ENCODE data around the gene NBEA.

Gene NBEA

GRCh38 chr13:35698911-35699576 is 757.0 kb downstream of the NBEA start:
- no peak for DNase-seq (ENCODE audit: low read depth in 4 of 4, low spot score in 1 of 4)

- no peak for DNase-seq (ENCODE audit: low read depth in 4 of 4, low spot score in 1 of 4)
Observed at GRCh38 chr13:35699825-35700510, 757.9 kb downstream of the NBEA start.

DNA sequence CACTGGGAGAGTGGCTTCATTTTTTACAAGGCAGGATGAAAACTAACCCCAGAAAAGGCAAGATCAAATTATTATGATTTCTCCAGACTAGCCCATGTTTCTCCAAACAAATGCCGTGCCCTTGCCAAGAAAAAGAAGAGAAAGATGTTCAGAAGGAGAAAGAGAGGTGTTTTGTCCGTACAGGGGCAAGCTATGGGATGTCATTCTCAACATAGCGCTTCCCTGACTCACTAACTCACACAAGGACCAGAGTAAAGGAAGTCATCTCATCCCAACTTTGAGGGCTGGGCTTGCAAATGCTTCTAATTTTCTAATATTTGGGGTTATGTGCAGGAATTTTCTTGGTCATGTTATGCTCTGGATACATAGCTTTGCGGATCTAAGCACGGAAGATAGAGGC is 758.6 kb downstream of the NBEA start:
- DNase-seq (ENCODE audit: low read depth in 4 of 4, low spot score in 1 of 4) = no peak

DNA sequence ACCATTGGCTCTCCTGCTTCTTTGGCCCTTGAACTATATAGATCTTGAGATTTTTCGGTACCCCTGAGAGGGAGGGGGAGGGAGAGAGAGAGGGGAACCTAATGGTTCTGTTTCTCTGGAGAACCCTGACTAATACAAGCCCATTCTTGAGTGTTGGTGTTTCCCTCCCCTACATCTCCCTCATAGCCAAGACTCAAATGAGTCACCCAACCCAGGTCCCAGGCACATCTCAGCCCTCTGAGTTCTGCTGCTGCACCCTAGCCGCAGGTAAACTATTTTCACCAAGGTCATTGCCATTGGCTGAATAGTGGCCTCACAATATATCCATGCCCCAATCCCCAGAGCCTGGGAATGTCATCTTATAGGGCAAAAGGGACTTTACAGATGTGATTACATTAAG is 760.2 kb downstream of the NBEA start:
- DNase-seq (ENCODE audit: low read depth in 4 of 4, low spot score in 1 of 4) = no peak

- DNase-seq (ENCODE audit: low read depth in 4 of 4, low spot score in 1 of 4) = no peak
Observed at GRCh38 chr13:35703061-35703460, 761.0 kb downstream of the NBEA start.

DNA sequence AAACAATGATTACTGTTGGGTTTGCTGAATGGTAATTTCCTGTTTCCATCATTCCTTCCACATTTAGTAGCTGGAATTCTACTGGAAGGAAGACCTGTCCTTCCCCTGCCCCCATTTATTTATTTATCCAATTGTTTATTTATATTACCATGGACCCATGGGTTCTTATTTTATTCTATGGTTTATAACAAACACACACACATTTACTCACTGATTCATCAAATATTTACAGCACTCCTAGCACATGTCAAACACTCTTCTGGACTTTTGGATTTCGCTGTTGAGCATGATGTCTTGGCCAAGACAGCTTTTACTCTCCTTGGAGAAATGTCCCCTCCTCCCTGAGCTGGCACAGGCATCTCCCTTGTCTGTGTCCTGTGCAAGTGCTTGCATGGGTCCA is 762.3 kb downstream of the NBEA start:
- DNase-seq (ENCODE audit: low read depth in 4 of 4, low spot score in 1 of 4) = no peak

- no peak for DNase-seq (ENCODE audit: low read depth in 4 of 4, low spot score in 1 of 4)
Observed at GRCh38 chr13:35706281-35706680, 764.2 kb downstream of the NBEA start.

DNA sequence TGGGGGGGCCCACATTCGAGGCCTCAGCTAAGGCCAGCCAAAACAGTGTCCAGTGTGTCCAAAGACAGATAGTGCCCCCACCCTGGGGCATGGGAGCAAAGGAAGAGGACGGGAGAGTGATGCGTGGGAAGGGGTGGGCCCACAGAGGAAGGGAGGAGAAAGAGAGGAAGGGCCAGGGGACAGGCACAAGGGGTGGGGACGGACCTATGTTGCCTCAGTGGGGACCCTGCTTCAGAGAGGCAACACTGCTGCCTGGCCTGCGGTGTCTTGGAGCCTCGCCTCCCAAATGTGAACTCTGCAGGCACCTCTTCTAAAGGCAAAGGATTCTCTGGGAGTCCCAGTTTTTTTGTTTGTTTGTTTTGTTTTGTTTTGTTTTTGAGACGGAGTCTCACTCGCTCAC is 764.7 kb downstream of the NBEA start:
- DNase-seq (ENCODE audit: low read depth in 4 of 4, low spot score in 1 of 4) = no peak

DNA sequence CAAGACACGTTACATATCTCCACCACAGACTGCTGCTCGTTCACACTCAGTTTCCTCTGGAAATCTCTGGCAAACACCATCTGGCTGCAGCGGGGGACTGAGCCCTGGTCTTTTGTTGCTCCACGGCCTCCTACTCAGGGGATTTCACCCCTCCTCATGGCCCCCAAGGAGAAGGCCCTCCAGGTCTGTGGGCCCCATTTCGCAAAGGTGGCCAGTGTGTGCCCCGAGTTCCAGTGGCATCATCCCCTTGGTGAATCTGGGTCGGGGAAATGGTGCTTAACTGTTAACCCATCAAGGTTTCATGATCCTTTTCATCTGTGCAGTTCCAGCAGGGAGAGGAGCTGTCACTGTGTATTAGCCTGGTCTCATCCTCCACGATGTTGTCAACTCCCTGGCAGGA is 769.8 kb downstream of the NBEA start:
- no peak for DNase-seq (ENCODE audit: low read depth in 4 of 4, low spot score in 1 of 4)

- DNase-seq (ENCODE audit: low read depth in 4 of 4, low spot score in 1 of 4) = no peak
Observed at GRCh38 chr13:35712907-35713761, 771.1 kb downstream of the NBEA start.

- no peak for DNase-seq (ENCODE audit: low read depth in 4 of 4, low spot score in 1 of 4)
Observed at GRCh38 chr13:35714121-35714520, 772.1 kb downstream of the NBEA start.

- no peak for DNase-seq (ENCODE audit: low read depth in 4 of 4, low spot score in 1 of 4)
Observed at GRCh38 chr13:35714588-35715377, 772.7 kb downstream of the NBEA start.

DNA sequence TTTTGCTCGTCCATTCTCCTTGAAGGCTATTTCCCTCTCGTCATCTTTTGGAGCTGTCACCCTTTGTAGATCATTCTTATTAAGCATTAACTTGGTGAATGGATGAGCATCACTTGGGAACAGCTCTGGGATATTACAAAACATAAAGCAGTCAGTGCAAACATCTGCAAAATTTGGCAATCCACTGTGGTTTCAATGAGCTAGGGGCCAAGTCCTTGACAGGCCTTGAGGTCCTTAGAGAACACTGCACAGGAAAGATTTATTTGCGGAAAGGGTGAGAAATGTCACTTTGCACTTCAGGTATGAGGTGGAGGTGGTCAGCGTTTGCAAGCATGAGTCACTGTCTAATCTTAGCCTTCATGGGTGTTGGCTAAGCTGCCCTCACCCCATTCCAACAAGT is 774.1 kb downstream of the NBEA start:
- DNase-seq (ENCODE audit: low read depth in 4 of 4, low spot score in 1 of 4) = no peak

DNA sequence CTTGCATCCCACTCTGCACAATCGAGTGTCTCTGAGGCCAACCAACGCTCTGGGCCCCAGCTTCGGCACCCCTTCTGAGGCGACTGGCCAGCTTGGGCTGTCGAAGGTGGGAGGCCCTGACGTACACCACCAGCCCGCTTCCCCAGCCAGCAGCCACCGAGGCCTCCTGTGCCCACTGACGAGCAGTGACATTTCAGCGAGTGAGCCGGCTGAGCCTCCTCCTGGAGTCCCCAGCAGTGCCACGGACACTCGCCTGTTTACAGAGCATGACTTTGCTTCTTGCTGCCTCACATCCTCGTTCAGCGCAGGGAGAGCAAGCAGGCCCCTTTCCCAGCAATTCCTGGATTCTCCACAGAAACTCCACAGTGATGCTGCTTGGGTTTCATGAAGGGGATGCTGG is 774.7 kb downstream of the NBEA start:
- no peak for DNase-seq (ENCODE audit: low read depth in 4 of 4, low spot score in 1 of 4)

DNA sequence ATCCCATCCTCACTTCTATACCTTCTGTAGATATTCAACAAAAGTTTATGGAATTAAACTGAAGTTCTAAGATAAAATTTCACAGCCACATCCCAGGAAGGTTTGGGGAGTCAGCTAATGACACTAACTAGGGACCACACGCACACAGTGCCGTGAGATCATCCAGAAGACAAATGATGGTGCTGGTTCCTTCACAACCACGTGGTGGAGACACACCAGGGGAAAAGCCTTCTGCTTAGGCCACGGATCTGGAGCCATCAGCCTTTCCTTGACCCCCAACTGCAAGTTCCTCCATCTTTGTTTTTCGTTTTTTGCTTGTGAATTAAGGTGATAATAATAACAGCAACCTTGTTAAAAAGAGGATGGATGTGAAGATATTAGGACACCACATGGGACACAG is 776.0 kb downstream of the NBEA start:
- DNase-seq (ENCODE audit: low read depth in 4 of 4, low spot score in 1 of 4) = no peak

DNA sequence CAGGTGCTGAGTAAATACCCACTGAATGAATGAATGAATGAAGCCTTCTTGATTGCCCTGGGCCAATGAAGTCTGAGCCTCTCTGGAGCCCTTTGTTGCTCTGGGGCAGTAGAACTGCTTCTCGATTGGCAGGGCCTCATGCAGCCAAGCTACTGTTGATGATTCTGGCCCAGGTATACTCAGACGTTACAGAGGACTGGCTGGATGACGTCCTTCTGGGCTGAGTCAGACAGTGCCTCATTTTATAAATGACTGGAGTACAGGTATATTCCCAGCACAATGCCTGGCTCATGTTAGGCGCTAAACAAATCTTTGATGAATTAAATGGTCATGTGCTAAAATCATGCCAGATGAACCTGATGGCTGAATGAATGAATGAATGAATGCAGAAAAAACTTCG is 778.2 kb downstream of the NBEA start:
- no peak for DNase-seq (ENCODE audit: low read depth in 4 of 4, low spot score in 1 of 4)

DNA sequence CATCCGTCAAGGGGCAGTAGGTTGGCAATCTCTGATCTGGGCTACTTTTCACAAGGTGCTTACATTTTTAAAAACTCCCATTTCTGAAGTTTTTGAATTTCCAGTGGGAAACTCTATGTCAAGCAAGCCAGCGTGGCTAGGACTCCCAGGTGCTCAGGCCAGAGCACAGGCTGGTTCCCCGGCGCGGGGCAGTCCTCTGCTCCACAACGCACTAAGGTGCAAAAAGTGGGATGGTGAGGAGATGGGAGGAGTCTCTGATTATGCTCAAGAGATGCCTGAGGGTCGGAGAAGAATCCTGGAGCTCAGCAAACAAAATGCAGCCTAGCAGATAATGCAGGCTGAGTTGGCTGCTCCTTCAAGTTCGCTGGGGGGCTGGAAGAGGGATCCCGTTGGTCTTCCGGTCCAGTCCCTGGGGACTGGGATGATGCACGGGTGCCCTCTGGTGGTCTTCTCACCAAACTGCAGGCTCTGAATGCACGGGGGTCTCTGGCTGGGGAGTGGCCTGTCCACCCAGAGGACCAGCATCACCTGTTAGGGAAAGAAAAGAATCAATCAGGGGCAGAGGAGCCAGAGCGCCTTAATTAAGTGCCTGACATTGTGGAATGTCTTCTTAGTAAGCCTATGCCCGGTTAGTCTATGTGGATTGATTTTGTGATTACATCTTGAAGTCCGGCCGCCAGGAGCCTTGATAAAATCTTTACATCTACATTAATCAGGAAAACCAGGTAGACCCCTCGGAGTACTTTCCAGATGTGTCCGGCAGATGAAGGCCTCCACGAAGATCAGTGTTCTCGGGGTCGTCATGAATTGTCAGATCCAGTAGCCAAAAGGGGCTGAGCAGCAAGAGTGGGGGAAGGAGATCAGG is 778.9 kb downstream of the NBEA start:
- DNase-seq (ENCODE audit: low read depth in 4 of 4, low spot score in 1 of 4) = peak in 1 of 4 experiments; percentile 1

Data from stimulated activated CD4-positive, alpha-beta T cell treated with anti-CD3 and anti-CD28 coated beads, Interleukin-1b, Interleukin-23, amount 100 ng/mL, for 24 hours (primary cell).